ENCODE data around the gene EXOC3.

The EXOC3 gene

DNA sequence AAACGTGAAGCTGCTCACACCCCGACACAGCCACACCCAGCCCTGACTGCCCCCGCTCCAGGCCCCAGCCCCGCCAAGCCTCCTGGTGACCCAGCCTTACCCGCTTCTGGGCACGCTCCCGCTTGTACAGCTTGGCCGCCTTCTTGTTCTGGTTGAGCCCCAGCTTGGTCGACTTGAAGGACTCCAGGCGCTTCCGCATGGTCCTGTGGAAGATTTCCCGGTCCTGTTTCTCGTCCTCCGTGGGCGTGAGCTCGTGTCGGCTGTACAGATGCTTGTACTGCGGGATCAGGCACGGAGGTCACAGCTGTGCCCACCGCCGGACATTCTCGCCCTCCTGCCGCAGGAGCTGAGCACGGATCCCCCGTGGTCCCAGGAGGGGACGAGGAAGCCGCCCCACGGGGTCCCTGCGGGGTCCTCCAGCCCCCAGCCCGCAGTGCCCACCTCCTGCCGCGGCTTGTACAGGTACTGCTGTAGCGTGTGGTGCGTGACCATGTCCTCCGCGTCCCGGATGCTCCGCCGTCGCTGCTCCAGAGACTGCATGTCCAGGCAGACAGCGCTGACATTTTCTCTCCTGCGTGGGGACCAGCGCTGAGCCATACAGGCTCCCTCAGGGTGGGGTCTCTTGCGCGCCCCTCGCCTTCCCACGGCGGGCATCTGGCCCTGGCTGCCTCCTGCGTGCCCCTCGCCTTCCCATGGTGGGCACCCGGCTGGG, 33.3 kb downstream of the EXOC3 start:
- TF ChIP-seq, protein P1, sequence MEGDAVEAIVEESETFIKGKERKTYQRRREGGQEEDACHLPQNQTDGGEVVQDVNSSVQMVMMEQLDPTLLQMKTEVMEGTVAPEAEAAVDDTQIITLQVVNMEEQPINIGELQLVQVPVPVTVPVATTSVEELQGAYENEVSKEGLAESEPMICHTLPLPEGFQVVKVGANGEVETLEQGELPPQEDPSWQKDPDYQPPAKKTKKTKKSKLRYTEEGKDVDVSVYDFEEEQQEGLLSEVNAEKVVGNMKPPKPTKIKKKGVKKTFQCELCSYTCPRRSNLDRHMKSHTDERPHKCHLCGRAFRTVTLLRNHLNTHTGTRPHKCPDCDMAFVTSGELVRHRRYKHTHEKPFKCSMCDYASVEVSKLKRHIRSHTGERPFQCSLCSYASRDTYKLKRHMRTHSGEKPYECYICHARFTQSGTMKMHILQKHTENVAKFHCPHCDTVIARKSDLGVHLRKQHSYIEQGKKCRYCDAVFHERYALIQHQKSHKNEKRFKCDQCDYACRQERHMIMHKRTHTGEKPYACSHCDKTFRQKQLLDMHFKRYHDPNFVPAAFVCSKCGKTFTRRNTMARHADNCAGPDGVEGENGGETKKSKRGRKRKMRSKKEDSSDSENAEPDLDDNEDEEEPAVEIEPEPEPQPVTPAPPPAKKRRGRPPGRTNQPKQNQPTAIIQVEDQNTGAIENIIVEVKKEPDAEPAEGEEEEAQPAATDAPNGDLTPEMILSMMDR (IDR thresholded peaks at IDR 0.05; ENCODE audit: unreplicated experiment in 3 of 3): no peak
- H3K4me3 Mint-ChIP-seq: peak overlapping the region; percentile 64 to 74 (median 66)
- H3K9me3 Mint-ChIP-seq: no peaks in the 10 kb centered on the region
- H3K27ac Mint-ChIP-seq: no peak overlapping the region
- H3K36me3 Mint-ChIP-seq (ENCODE audit: low read depth): no peaks in the 10 kb centered on the region
- peaks cover 43% of the 10 kb centered on the region for H3K27me3 Mint-ChIP-seq (ENCODE audit: low read depth)
- peaks cover 7% of the 10 kb centered on the region for H3K4me1 Mint-ChIP-seq

DNA sequence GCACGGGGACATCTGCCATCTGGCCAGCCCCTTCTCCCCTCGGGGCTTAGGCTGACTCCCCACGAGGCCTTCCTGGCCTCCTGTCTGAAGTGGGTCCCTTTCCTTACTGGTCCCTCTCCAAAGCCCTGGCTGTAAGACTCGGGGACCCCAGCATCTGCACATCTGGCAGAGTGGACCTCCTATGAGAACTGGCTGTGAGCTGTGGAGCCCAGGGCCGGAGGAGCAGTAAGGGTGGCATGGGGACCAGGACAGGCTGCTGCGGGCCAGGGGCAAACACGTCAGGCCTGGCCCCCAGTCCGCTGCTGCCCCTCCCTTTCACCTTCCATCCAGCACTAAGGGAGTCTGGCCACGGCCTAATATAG, 33.8 kb downstream of the EXOC3 start:
- Mint-ChIP-seq H3K4me1 (peaks cover 3% of the 10 kb centered on the region), H3K4me3 (no peak overlapping the region), H3K27ac (no peak overlapping the region), H3K9me3 (no peaks in the 10 kb centered on the region), H3K36me3 (ENCODE audit: low read depth) (no peaks in the 10 kb centered on the region), H3K27me3 (ENCODE audit: low read depth) (peaks cover 43% of the 10 kb centered on the region)
- TF ChIP-seq, protein P1 (IDR thresholded peaks at IDR 0.05; ENCODE audit: unreplicated experiment in 3 of 3): no peak

DNA sequence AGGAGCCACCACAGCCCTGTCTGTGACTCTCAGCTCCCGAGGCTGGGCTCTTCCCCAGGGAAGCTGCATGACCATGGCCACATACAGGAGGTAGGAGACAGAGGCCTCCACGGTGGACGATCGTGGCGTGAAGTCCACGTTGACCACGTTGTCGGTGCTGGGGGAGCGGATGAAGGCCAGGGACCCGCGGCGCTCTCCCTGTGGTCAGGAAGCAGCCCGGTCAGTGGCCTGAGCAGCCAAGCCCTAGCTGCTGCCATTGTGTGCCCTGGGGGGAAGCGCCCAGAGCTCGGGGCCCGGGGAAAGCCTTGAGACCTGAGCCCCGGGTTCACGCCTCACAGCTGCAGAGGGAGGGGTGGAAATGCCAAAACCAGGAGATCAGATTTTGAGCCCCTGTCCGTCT, 34.3 kb downstream of the EXOC3 start:
- Mint-ChIP-seq H3K27me3 (ENCODE audit: low read depth) (peaks cover 43% of the 10 kb centered on the region), H3K9me3 (no peaks in the 10 kb centered on the region), H3K4me3 (no peak overlapping the region), H3K36me3 (ENCODE audit: low read depth) (no peaks in the 10 kb centered on the region), H3K4me1 (no peaks in the 10 kb centered on the region), H3K27ac (no peak overlapping the region)
- TF ChIP-seq, protein P1 (IDR thresholded peaks at IDR 0.05; ENCODE audit: unreplicated experiment in 3 of 3): no peak

DNA sequence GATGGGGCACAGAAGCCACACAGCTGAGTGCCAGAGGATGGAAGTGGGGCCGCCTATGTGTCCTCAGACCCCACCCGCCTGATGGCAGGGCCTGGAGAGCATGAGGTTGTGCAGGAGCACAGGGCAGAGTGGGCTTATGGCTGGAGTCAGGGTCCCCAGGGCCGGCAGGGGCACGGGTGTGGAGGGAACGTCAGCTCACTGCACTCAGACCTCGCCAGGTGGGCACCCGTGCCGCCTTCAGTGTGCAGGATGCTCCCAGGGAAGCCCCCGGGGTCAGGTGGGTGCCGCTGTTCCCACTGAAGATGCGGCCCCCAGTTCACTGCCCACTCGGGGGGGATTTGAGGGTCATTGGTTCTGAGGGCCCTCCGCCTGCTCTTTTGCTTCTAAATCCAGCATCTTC, 34.9 kb downstream of the EXOC3 start:
- H3K9me3 Mint-ChIP-seq: no peaks in the 10 kb centered on the region
- H3K27ac Mint-ChIP-seq: no peak overlapping the region
- TF ChIP-seq, protein P1 (IDR thresholded peaks at IDR 0.05; ENCODE audit: unreplicated experiment in 3 of 3): no peak
- no peaks in the 10 kb centered on the region for H3K36me3 Mint-ChIP-seq (ENCODE audit: low read depth)
- H3K4me1 Mint-ChIP-seq: no peaks in the 10 kb centered on the region
- H3K4me3 Mint-ChIP-seq: no peak overlapping the region
- H3K27me3 Mint-ChIP-seq (ENCODE audit: low read depth): peaks cover 43% of the 10 kb centered on the region

DNA sequence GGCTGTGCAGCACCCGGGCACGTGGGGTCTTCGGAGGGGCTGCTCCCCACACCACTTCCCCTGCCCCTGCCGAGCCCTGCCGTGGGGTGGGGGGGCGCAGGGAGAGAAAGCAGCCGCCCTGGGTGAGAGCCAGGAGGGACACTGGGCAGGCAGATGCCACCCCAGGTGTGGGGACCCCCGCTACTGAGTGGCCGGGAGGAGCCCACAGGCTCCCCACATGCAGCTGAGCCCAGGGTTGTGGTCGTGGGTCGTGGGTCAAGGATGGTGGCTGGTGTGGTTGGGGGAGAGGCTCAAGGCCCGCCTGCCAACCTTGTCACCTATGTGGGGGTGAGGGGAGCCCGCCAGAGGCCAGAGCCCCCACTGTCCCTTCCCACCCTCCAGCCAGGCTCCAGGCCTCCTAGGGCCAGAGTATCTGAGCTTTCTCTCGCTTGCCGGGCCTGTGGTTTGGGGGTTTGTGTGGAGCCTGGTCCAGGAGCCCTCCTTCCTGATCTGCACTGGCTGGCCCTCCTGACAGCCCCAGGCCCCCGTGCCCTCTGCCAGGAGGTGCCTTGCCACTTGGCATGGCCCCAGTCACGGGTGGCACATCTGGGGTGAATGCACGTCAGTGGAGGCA, 35.5 kb downstream of the EXOC3 start:
- Mint-ChIP-seq H3K4me3 (no peak overlapping the region), H3K27me3 (ENCODE audit: low read depth) (peaks cover 43% of the 10 kb centered on the region), H3K9me3 (no peaks in the 10 kb centered on the region), H3K36me3 (ENCODE audit: low read depth) (no peaks in the 10 kb centered on the region), H3K4me1 (no peaks in the 10 kb centered on the region), H3K27ac (no peak overlapping the region)
- TF ChIP-seq, protein P1 (IDR thresholded peaks at IDR 0.05; ENCODE audit: unreplicated experiment in 3 of 3): no peak

Measured in nephron (organoid).